ENCODE results near the gene MMP23B.

MMP23B gene

DNA sequence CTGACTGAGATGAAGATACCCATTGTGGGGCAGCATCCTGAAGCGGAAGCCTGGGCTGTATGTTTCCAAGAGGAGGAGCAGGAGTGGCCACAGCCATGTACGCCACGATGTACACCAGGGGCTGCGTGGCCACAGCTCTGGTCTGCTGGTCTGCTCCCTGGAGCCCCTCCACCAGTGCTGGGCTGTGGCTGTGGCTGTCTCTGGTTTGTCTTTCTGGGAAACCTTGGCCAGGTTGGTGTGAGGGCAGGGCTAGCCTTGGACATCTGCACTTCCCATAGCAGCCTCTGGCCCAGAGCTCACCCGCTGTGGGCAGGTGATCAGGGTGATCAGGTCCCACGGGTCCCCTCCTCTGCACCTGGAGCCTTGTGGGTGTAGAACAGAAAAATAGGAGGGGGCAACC lies 14.0 kb upstream of the MMP23B start:
- H3K4me3 ChIP-seq (ENCODE audit: low read length), result no peak overlapping the region
- no peak for DNase-seq (ENCODE audit: low read depth)
- TF ChIP-seq, protein P1, sequence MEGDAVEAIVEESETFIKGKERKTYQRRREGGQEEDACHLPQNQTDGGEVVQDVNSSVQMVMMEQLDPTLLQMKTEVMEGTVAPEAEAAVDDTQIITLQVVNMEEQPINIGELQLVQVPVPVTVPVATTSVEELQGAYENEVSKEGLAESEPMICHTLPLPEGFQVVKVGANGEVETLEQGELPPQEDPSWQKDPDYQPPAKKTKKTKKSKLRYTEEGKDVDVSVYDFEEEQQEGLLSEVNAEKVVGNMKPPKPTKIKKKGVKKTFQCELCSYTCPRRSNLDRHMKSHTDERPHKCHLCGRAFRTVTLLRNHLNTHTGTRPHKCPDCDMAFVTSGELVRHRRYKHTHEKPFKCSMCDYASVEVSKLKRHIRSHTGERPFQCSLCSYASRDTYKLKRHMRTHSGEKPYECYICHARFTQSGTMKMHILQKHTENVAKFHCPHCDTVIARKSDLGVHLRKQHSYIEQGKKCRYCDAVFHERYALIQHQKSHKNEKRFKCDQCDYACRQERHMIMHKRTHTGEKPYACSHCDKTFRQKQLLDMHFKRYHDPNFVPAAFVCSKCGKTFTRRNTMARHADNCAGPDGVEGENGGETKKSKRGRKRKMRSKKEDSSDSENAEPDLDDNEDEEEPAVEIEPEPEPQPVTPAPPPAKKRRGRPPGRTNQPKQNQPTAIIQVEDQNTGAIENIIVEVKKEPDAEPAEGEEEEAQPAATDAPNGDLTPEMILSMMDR (conservative IDR thresholded peaks at IDR 0.05; ENCODE audit: low read depth, low read length), result no peak

DNA sequence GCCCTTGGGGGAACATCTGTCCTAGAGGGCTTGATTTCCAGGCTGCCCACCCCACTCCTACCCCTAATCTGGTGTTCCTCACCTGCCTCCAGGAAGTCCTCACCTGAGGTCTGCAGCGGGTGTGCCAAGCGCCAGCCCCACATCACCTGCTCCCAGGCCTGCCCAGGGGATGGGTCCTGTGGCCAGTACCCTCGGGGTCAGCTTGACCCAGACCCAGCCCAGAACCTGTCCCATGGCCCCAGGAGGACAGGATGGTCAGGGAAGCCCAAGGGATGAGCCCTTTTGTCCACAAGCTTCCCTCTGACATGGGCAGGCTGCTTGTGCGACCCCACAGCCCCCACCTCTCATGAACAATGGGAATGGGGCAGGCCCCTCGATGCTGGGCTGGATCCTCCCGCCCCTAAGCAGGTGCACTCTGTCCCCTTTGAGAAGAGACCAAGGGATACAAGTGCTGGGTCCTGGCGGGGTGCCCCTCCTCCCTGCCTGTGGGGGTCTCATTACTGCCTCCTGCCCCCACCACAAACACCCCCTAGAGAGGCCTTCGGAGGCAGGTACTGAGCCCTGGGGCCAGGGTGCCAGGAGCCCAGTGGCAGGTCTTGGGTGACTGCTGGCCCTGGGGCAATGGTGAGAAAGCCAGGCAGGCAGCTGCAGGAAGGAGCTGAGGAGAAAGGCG lies 13.4 kb upstream of the MMP23B start:
- TF ChIP-seq, protein P1 (conservative IDR thresholded peaks at IDR 0.05; ENCODE audit: low read depth, low read length), result no peak
- no peak overlapping the region for H3K4me3 ChIP-seq (ENCODE audit: low read length)
- no peak for DNase-seq (ENCODE audit: low read depth)

DNA sequence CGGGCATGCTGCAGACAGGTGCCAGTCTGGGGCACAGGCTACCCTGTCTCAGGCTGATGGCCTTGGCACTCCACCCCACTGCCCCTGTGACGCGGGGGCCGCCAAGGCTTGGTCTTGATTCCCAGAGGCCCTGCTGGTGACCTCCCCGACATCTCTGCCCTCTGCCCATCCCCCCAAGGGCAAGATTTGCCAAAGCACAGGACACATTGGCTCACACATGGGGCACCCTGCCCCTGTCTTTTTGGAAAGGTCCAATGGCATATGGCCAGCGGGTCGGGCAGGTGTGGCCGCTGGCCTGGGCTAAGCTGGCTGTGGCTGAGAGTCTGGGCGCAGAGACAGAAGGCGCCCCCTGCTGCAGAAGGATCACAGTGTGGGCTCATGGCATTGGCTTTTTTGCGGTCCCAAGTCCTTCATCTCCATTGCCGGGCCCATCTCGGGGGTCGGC lies 12.0 kb upstream of the MMP23B start:
- TF ChIP-seq, protein P1 (conservative IDR thresholded peaks at IDR 0.05; ENCODE audit: low read depth, low read length), result peak; percentile 35
- DNase-seq (ENCODE audit: low read depth), result no peak
- no peak overlapping the region for H3K4me3 ChIP-seq (ENCODE audit: low read length)

DNA sequence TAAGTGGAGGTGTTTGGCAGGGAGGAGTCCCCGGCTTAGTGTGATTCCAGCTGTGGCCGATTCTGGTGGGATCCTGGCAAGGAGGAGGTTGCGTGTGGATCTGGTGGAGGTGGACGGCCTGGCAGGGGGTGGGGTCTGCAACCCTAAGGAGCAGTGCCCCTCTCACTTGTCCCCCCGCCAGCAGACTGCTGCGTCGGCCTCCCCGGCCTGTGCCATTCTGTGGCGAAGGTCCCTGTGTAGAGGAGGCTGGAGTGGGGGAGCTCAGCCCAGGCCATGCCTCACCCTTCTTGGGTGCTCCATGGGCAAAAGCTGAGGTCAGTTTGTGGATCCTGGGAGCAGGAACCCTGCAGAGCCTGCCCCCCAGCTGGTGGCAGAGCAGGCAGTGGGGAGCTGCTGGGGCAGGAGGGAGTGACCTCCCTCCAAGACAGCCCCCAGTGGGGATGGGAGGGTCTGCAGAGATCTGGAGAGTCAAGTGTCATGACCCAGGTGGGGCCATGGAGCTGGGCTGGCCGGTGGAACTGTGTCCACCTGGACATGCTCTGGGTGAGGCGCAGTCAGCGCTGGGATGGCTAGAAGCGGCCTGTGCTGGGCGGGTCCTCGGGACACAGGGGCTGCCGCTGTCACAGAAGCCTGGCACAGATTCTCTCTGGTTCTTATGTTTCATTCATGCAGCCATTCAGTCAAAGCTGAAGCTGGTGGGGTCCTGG lies 11.4 kb upstream of the MMP23B start:
- TF ChIP-seq, protein P1 (conservative IDR thresholded peaks at IDR 0.05; ENCODE audit: low read depth, low read length), result no peak
- H3K4me3 ChIP-seq (ENCODE audit: low read length), result no peak overlapping the region
- DNase-seq (ENCODE audit: low read depth), result no peak

DNA sequence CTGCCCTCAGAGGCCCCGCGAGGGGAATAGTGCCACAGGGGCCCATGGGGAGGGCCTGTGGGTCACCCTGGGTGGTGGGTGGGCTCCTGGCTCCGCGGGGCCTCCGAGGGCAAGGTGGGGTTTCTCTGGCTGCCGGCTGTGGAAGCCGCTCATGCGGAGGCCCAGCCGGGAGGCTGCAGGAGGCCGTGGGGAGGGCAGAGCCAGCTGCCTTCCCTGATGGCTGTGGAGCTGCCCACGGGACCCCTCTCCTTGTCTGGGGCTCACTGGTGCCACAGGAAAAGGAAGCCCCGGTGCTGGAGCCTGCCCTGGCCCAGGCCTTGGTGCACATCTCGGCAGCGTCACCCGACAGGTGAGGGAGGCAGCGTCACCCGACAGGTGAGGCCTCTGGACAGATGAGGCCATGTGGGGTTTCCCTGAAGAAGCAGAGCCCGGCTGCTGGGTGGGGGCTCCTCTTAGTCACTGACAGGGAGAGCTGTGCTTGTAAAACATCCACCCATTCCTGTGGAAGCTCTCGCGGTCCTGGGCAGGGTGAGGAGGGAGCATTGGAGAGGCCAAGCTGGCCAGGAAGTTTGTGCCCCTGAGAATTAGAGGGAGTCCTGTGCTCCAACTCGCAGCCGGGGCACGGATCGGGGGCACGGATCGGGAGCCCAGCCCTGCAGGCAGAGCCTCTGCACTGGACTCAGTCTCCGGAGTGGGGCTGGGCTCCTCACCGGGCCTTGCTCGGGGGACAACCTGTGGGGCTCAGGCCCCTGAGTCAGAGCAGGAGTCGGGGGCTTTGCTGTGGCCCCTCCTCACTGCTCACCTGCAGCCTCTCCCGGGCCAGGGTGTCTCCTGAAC lies 10.6 kb upstream of the MMP23B start:
- TF ChIP-seq, protein P1 (conservative IDR thresholded peaks at IDR 0.05; ENCODE audit: low read depth, low read length), result no peak
- no peak overlapping the region for H3K4me3 ChIP-seq (ENCODE audit: low read length)

DNA sequence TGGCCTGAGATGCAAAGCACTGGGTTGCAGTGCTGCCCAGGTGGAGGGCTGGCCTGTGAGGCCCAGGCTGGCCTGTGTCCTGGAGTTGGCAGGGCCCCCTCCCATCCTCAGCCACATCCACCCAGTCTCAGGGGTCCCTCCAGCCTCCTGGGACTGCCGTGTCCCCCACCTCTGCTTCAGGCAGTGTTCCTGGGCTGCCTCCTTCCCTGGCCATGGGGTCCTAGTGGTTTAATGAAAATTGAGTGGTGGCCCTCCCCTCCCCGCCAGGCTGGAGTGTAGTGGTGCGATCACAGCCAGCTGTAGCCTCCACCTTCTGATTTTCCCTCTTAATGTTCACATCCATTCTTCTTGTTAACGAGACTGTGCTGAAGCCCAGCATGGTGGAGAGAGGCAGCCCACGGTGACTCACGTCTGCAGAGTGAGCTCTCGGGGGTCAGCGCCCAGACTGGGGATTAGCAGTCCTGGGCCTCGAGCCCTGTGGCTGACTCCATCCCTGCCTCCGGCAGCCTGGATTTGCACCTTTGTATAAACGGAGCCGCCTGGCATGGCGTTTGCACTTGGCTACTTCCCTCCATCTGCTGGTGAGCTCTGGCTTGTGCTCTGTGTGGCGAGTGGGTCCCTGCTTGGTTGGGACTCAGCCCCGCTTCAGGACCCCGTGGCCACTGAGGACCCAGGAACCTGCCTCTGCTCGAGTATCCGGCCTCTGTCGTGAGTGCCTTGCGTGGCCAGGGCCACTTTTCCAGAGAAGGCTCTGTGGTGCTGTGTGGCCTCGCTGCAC lies 9.8 kb upstream of the MMP23B start:
- DNase-seq (ENCODE audit: low read depth), result peak; percentile 81
- TF ChIP-seq, protein P1 (conservative IDR thresholded peaks at IDR 0.05; ENCODE audit: low read depth, low read length), result peak; percentile 8
- H3K4me3 ChIP-seq (ENCODE audit: low read length), result no peak overlapping the region

More for the DNA sequence above, 10.6 kb upstream of the MMP23B start:
- DNase-seq (ENCODE audit: low read depth), result no peak

Data from retinal pigment epithelial cell (primary cell).